Lower leg skin (tissue), 3 donors: ENCODE results near the gene IFI35.

ENCODE experiments used
- CTCF ChIP-seq, 3 donors: fragments of 450-650 bp; IDR thresholded peaks; one replicate each; pipeline ENCODE4 v1.5.1; 2016; ENCODE audit warnings: antibody characterized with exemption in 3 of 3, mild to moderate bottlenecking in 3 of 3, moderate library complexity in 2 of 3
- POLR2A ChIP-seq, 2 donors: fragments of 450-650 bp; IDR thresholded peaks; one replicate each; pipeline ENCODE4 v1.6.1; 2016 to 2017; ENCODE audit warnings: antibody characterized with exemption in 2 of 2, mild to moderate bottlenecking in 1 of 2, moderate library complexity in 1 of 2

DNA sequence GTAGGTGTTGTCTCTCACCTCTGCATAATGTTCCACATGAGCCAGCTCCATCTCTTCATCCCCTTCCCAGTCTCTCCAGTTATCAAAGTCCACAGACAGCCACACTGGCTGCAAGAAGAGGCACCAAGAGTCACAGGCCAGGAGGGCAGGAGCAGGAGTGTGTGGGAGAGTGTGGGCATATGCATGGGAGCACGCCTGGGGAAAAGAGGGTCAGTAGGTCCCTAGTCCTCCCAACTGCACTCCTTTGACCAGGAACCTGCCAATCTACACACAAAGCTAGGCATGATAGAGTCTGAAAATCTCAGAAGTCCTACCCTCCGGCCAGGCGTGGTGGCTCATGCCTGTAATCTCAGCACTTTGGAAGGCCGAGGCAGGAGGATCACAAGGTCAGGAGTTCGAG lies 35.0 kb upstream of the IFI35 start:
- TF ChIP-seq CTCF (IDR thresholded peaks at IDR 0.05) (no peak), POLR2A (IDR thresholded peaks at IDR 0.05) (no peak)
